ENCODE data around the gene OR4S1. TPM values are rescaled to one million over a fixed set of nuclear protein-coding genes. Genes with fewer than 3 reads are reported as not detected.
A peak's percentile ranks its signal among the peaks of the same experiment; 100 is the strongest.
"Not testable (repeated sequence)": the region's sequence is repeated elsewhere in the genome, so short reads cannot be mapped to it uniquely, and the experiment has no call there.

OR4S1 gene
- not detected in 2 replicates for total RNA-seq (2014; rRNA removed; shearing (Covaris generic))

GRCh38 chr11:48305923-48306322 lies at the start of gene OR4S1:
Gene OR4S1, plus strand, starts transcription at chr11:48306223. Its CDS starts 0 bp downstream, at chr11:48306223.
- in situ Hi-C loops (cut with HindIII; ENCODE audit: low sequenced_read_pairs) = no loop called here
- no peak for DNase-seq (ENCODE audit: low spot score)

GRCh38 chr11:48261600-48261999 lies 44.4 kb upstream of the OR4S1 start:
- DNase-seq (ENCODE audit: low spot score) = no peak
- in situ Hi-C loops (cut with HindIII; ENCODE audit: low sequenced_read_pairs) = no loop called here

GRCh38 chr11:48263423-48263911 lies 42.6 kb upstream of the OR4S1 start, which contains the start of gene OR4X1:
Gene OR4X1, plus strand, starts transcription at chr11:48263861. Its CDS starts 0 bp downstream, at chr11:48263861.
- DNase-seq (ENCODE audit: low spot score) = no peak
- in situ Hi-C loops (cut with HindIII; ENCODE audit: low sequenced_read_pairs) = no loop called here

- no peak for DNase-seq (ENCODE audit: low spot score)
- in situ Hi-C loops (cut with HindIII; ENCODE audit: low sequenced_read_pairs) = no loop called here
Observed at GRCh38 chr11:48270621-48271020, 35.4 kb upstream of the OR4S1 start.

- in situ Hi-C loops (cut with HindIII; ENCODE audit: low sequenced_read_pairs) = no loop called here
Observed at GRCh38 chr11:48272606-48273005, 33.4 kb upstream of the OR4S1 start.

GRCh38 chr11:48307760-48308386 lies 1.9 kb downstream of the OR4S1 start:
- in situ Hi-C loops (cut with HindIII; ENCODE audit: low sequenced_read_pairs) = no loop called here
- DNase-seq (ENCODE audit: low spot score) = peak; percentile 3

More at GRCh38 chr11:48272606-48273005, 33.4 kb upstream of the OR4S1 start:
- no peak for DNase-seq (ENCODE audit: low spot score)

GRCh38 chr11:48313590-48313989 lies 7.6 kb downstream of the OR4S1 start:
- in situ Hi-C loops (cut with HindIII; ENCODE audit: low sequenced_read_pairs); DNase-seq (ENCODE audit: low spot score): not testable (repeated sequence)

- in situ Hi-C loops (cut with HindIII; ENCODE audit: low sequenced_read_pairs); DNase-seq (ENCODE audit: low spot score): not testable (repeated sequence)
Observed at GRCh38 chr11:48319813-48320212, 13.8 kb downstream of the OR4S1 start.

GRCh38 chr11:48324620-48325019 lies 18.6 kb downstream of the OR4S1 start, which contains the start of gene OR4C3:
Gene OR4C3, plus strand, starts transcription at chr11:48324920. Its CDS starts 102 bp downstream, at chr11:48325022.
- in situ Hi-C loops (cut with HindIII; ENCODE audit: low sequenced_read_pairs); DNase-seq (ENCODE audit: low spot score): not testable (repeated sequence)

GRCh38 chr11:48341466-48341865 lies 35.4 kb downstream of the OR4S1 start:
- in situ Hi-C loops (cut with HindIII; ENCODE audit: low sequenced_read_pairs) = no loop called here

GRCh38 chr11:48342505-48342904 lies 36.5 kb downstream of the OR4S1 start:
- in situ Hi-C loops (cut with HindIII; ENCODE audit: low sequenced_read_pairs); DNase-seq (ENCODE audit: low spot score): not testable (repeated sequence)

More at GRCh38 chr11:48341466-48341865, 35.4 kb downstream of the OR4S1 start:
- DNase-seq (ENCODE audit: low spot score) = no peak

GRCh38 chr11:48346286-48346685 lies 40.3 kb downstream of the OR4S1 start:
- DNase-seq (ENCODE audit: low spot score); in situ Hi-C loops (cut with HindIII; ENCODE audit: low sequenced_read_pairs): not testable (repeated sequence)

GRCh38 chr11:48354013-48354412 lies 48.0 kb downstream of the OR4S1 start:
- DNase-seq (ENCODE audit: low spot score) = no peak
- in situ Hi-C loops (cut with HindIII; ENCODE audit: low sequenced_read_pairs) = loop anchor here (25.0 kb wide), 1 partner anchor 1683 kb away; the partner anchor contains the start of gene OR4C45

- in situ Hi-C loops (cut with HindIII; ENCODE audit: low sequenced_read_pairs) = loop anchor here (25.0 kb wide), 1 partner anchor 1683 kb away; the partner anchor contains the start of gene OR4C45
- DNase-seq (ENCODE audit: low spot score) = no peak
Observed at GRCh38 chr11:48354677-48355076, 48.7 kb downstream of the OR4S1 start.

Other genes starting within 250 kb of the OR4S1 start
- not detected in 2 replicates for gene OR4B1, start 89.4 kb upstream of the OR4S1 start, total RNA-seq (2014; rRNA removed; shearing (Covaris generic))
- gene OR4X2, start 61.1 kb upstream of the OR4S1 start, total RNA-seq (2014; rRNA removed; shearing (Covaris generic)) = not detected in 2 replicates
- not detected in 2 replicates for gene OR4X1, start 42.4 kb upstream of the OR4S1 start, total RNA-seq (2014; rRNA removed; shearing (Covaris generic))
- gene OR4C3, start 18.7 kb downstream of the OR4S1 start, total RNA-seq (2014; rRNA removed; shearing (Covaris generic)) = not detected in 2 replicates
- not detected in 2 replicates for gene OR4C5, start 60.2 kb downstream of the OR4S1 start, total RNA-seq (2014; rRNA removed; shearing (Covaris generic))
- not detected in 2 replicates for gene OR4A47, start 182.6 kb downstream of the OR4S1 start, total RNA-seq (2014; rRNA removed; shearing (Covaris generic))